Activated naive CD4-positive, alpha-beta T cell (primary cell): ENCODE results near the gene SLC6A18.
"Not testable (repeated sequence)": the region's sequence is repeated elsewhere in the genome, so short reads cannot be mapped to it uniquely, and the experiment has no call there.

ENCODE experiments used
- DNase-seq, 4 experiments: peaks; one replicate each; lab custom pipeline; 2025; lab: John Stamatoyannopoulos, UW

Gene SLC6A18

DNA sequence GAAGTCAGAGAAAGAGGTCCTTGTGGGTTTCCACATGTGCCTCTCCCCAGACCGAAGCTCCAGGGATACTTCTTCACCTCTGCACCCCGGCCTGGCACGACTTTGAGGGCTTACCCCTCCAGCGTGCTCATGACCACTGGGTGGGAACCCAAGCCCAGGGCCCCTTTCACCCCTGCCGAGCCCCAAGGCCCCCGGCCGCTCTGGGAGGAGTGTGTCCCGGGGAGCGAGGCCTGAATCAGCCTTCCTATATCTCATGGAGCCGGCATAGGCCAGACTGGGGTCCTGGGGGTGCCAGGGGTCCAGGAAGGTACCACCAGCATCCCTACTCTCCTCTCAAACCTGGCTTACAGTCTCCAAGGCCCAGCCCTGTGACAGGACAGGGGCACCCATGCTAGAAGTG lies 52.6 kb downstream of the SLC6A18 start:
- DNase-seq: no peak

DNA sequence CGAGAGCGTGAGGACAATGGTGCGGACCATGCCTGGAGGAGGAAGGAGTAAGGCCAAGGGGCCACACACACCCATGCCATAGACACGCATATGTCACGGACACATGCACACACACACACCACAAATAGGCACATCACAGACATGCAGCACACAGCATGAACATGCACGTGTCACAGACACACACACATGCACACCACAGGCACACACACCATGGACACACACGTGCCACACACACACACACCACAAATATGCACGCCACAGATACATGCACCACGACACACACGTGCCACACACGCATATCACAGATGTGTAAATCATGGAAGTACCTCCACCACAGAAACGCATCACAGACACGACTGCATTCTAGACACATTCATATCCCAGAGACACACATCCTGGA lies 53.0 kb downstream of the SLC6A18 start:
- no peak for DNase-seq

DNA sequence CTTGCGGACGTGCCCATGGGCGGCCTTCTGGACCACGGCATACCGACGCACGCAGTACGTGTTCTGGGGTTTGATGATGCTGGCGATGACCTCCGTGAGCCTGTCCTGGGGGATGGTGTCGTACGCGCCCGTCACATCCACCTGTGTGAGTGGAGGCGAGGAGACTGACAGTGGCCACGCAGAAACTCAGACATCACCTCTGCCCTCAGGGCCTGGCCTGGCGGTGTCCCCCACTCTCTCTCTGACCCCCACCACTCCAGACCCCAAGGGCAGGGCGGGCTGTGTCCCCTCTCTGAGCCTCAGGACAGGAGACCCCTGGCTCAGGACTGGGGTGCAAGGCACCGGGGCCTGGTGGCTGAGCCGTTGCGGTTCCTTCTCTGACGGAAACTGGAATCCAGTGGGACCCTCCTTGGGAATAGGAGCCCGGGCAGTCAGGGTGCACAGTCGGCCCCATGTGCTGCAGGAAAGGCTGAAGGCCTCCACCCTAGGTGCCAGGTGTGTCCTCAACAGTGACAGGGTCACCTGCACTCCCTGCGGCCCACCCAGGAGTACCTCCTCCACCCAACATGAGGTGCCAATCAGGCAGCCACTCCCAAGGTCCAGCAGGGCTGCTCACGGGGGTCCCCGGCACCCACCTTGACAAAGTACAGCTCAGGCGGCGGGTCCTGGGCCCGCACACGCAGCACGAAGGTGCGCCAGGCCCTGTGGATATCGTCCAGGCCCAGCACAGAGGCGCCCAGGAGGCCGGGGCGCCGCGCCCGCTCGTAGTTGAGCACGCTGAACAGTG lies 53.7 kb downstream of the SLC6A18 start:
- DNase-seq: no peak

- no peak for DNase-seq
Observed at GRCh38 chr5:1279443-1280151, 54.4 kb downstream of the SLC6A18 start.

GRCh38 chr5:1280177-1281037 lies 55.2 kb downstream of the SLC6A18 start:
- DNase-seq: no peak

- no peak for DNase-seq
Observed at GRCh38 chr5:1281038-1281882, 56.1 kb downstream of the SLC6A18 start.

GRCh38 chr5:1282131-1282992 lies 57.2 kb downstream of the SLC6A18 start:
- no peak for DNase-seq

GRCh38 chr5:1282993-1283728 lies 58.0 kb downstream of the SLC6A18 start:
- DNase-seq: not testable (repeated sequence)

DNA sequence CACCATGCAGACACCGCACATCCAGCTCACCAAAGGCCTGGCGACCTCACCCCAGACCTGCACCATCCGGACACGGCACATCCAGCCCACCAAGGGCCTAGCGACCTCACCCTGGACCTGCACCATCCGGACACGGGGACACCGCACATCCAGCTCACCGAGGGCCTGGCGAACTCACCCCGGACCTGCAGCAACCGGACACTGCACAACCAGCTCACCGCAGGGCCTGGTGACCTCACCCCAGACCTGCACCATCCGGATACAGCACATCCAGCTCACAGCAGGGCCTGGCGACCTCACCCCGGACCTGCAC lies 58.5 kb downstream of the SLC6A18 start:
- not testable (repeated sequence) for DNase-seq

- DNase-seq: not testable (repeated sequence)
Observed at GRCh38 chr5:1284336-1284970, 59.3 kb downstream of the SLC6A18 start.

- no peak for DNase-seq
Observed at GRCh38 chr5:1285141-1285540, 60.0 kb downstream of the SLC6A18 start.

GRCh38 chr5:1285883-1286291 lies 60.7 kb downstream of the SLC6A18 start:
- DNase-seq: no peak

DNA sequence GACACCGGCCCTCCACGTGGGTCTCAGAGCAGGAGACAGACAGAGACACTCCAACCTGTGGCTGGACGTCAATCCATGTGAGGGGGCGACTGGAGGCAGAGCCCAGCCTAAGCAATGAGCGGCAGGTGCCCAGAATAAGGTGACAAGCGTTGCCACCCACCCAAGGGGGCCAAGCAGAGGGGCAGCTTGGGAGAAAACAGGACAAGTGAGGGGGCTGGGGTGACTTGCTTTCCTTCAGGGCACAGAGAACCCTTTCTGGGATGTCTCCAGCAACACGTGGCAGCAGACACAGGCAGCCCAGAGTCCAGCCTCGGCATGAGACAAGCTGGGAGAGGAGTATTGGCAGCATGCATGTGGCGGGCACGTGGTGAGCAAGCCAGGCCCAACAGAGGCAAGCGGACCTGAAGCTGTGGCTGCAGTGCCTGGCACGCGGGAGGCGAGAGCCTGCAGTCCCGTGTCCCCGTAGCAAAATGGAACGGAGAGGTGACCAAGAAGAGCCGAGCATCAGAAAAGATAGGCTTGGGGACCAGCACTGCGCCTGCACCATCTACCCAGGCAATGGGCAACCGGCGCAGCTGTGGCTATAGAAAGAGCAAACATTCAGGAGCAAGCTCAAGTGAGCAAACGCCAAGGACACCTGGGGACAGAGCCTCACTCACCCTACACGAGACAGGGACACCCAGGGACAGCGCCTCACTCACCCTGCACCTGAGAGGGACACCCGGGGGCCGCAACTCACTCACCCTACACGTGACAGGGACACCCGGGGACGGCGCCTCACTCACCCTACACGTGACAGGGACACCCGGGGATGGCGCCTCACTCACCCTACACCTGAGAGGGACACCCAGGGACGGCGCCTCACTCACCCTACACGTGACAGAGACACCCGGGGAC lies 63.5 kb downstream of the SLC6A18 start:
- no peak for DNase-seq

GRCh38 chr5:1289559-1289958 lies 64.4 kb downstream of the SLC6A18 start:
- not testable (repeated sequence) for DNase-seq

GRCh38 chr5:1290956-1291355 lies 65.8 kb downstream of the SLC6A18 start:
- DNase-seq: not testable (repeated sequence)

DNA sequence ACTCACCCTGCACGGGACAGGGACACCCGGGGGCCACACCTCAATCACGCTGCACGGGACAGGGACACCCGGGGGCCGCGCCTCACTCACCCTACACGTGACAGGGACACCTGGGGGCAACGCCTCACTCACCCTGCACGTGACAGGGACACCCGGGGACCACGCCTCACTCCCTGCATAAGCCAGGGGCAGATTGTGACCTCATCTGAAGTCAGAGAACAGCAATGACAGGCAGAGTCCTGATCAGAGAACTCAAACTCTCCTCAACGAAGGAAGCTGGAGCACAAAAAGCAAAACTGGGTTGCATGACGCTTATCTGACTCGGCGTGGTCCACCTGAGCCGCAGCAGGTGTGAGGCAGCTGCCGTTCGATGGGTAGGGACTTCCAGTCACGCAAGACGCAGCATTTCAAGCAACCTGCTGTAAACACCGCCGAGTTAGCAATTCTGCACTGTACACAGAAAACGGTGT lies 66.5 kb downstream of the SLC6A18 start:
- DNase-seq: no peak

GRCh38 chr5:1292139-1292538 lies 67.0 kb downstream of the SLC6A18 start:
- no peak for DNase-seq

- no peak for DNase-seq
Observed at GRCh38 chr5:1292846-1293415, 67.8 kb downstream of the SLC6A18 start.
